DND-41 (cell line): ENCODE data around the gene SLC35A1.

Experiments
- ATAC-seq: fragments of 200-7000 bp; cut with Tn5 transposase; 3 replicates; pipeline ENCODE4 v1.9.1; 2021; ENCODE audit warnings: low read depth; ENCODE audit not compliant: insufficient read depth
- DNase-seq: peaks from one replicate; pipeline ENCODE4 v3.0.0-alpha.2; 2020
- H2AFZ ChIP-seq: 2 replicates; pipeline ENCODE4 v1.6.0; 2012; ENCODE audit warnings: low read depth, low read length
- H3K27ac ChIP-seq: 2 replicates; pipeline ENCODE4 v1.5.1; 2012; ENCODE audit warnings: low read length, inconsistent platforms
- H3K27me3 ChIP-seq: fragments of 200-600 bp; sonication (generic); 2 replicates; pipeline ENCODE4 v1.6.0; 2012; ENCODE audit warnings: low read length, mild to moderate bottlenecking, inconsistent platforms; ENCODE audit not compliant: insufficient read depth, poor library complexity
- H3K36me3 ChIP-seq: 2 replicates; pipeline ENCODE4 v1.5.1; 2012; ENCODE audit warnings: low read length, inconsistent platforms; ENCODE audit not compliant: insufficient read depth
- H3K4me1 ChIP-seq: 2 replicates; pipeline ENCODE4 v1.5.1; 2012; ENCODE audit warnings: mild to moderate bottlenecking, low read length; ENCODE audit not compliant: insufficient read depth
- H3K4me2 ChIP-seq: 2 replicates; pipeline ENCODE4 v1.6.0; 2012; ENCODE audit warnings: mild to moderate bottlenecking, moderate library complexity, low read length, inconsistent platforms; ENCODE audit not compliant: insufficient read depth
- H3K4me3 ChIP-seq, 2 experiments: fragments of 200-600 bp in 1 of 2; shearing (Covaris generic) in 1 of 2; 2 replicates each; pipeline ENCODE4 v1.5.1; 2012 to 2016; ENCODE audit warnings: inconsistent platforms in 2 of 2, low read length in 2 of 2, mild to moderate bottlenecking in 2 of 2, low read depth in 1 of 2, moderate library complexity in 1 of 2
- H3K79me2 ChIP-seq: 2 replicates; pipeline ENCODE4 v1.6.0; 2012; ENCODE audit warnings: low read length, inconsistent platforms; ENCODE audit not compliant: insufficient read depth
- H3K9ac ChIP-seq: 2 replicates; pipeline ENCODE4 v1.6.0; 2012; ENCODE audit warnings: low read depth, mild to moderate bottlenecking, inconsistent platforms, low read length, moderate library complexity
- H3K9me3 ChIP-seq: 2 replicates; pipeline ENCODE4 v1.5.1; 2012; ENCODE audit warnings: low read length, moderate library complexity, mild to moderate bottlenecking, inconsistent platforms; ENCODE audit not compliant: insufficient read depth, severe bottlenecking
- H4K20me1 ChIP-seq: 2 replicates; pipeline ENCODE4 v1.6.0; 2012; ENCODE audit warnings: low read length; ENCODE audit not compliant: insufficient read depth
- CTCF ChIP-seq: IDR thresholded peaks from 2 replicates; pipeline ENCODE4 v1.5.1; 2012; ENCODE audit warnings: borderline replicate concordance, low read length, moderate library complexity, mild to moderate bottlenecking; ENCODE audit not compliant: poor library complexity, severe bottlenecking; ENCODE audit errors: extremely low read depth
- EZH2 ChIP-seq: IDR thresholded peaks from 3 replicates; pipeline ENCODE4 v1.6.1; 2012; ENCODE audit warnings: borderline replicate concordance, low read depth, mild to moderate bottlenecking, moderate library complexity, low read length, inconsistent platforms; ENCODE audit not compliant: severe bottlenecking

SLC35A1 gene

DNA sequence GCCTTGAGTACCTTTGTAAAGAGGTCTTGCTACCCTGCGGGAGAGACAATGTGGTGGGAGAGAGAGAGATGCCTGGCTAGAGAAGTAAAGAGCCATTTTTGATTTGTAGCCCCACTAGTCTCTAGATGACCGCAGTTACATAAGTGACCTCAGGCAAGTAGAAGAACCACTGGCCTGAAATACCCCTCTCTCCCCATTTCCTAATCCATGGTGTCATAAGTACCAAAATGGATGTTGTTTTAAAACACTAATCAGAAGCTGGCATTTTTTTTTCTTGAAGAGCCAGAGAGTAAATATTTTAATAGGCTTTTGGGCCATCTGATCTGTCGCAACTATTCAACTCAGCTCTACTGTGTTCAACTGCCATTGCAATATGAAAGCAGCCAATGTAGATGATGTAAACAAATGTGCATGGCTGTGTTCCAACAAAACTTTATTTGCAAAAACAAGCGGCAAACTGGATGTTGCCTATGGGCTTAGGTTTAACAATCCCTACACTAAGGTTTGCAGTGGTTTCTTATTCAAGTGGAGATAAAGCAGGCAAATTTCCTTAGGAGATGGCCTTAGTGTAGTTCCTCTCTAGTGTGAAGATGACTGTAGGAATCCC lies 80.5 kb downstream of the SLC35A1 start:
- no peak for ATAC-seq
- no peak for DNase-seq
- H3K9me3 ChIP-seq = no peaks in the 10 kb centered on the region
- peaks cover 54% of the 10 kb centered on the region for H3K36me3 ChIP-seq
- no peaks in the 10 kb centered on the region for H4K20me1 ChIP-seq
- TF ChIP-seq CTCF (no peak), EZH2 (no peak)
- no peak overlapping the region for H3K4me2 ChIP-seq
- no peak overlapping the region for H3K4me3 ChIP-seq
- H2AFZ ChIP-seq = no peak overlapping the region
- no peak overlapping the region for H3K27ac ChIP-seq
- H3K4me1 ChIP-seq = no peaks in the 10 kb centered on the region
- no peak overlapping the region for H3K9ac ChIP-seq
- no peaks in the 10 kb centered on the region for H3K27me3 ChIP-seq
- no peaks in the 10 kb centered on the region for H3K79me2 ChIP-seq

GRCh38 chr6:87555506-87555905 lies 82.7 kb downstream of the SLC35A1 start:
- DNase-seq (no peak), ATAC-seq (no peak)
- no peaks in the 10 kb centered on the region for H3K27me3 ChIP-seq
- H3K4me3 ChIP-seq = no peak overlapping the region
- H3K4me2 ChIP-seq = no peak overlapping the region
- H3K27ac ChIP-seq = no peak overlapping the region
- no peak overlapping the region for H3K9ac ChIP-seq
- no peaks in the 10 kb centered on the region for H3K9me3 ChIP-seq
- no peaks in the 10 kb centered on the region for H3K79me2 ChIP-seq
- H2AFZ ChIP-seq = no peak overlapping the region
- peaks cover 55% of the 10 kb centered on the region; the same call in 1 of the 2 replicates for H3K36me3 ChIP-seq
- TF ChIP-seq EZH2 = no peak
- no peak for TF ChIP-seq CTCF
- H4K20me1 ChIP-seq = no peaks in the 10 kb centered on the region
- no peaks in the 10 kb centered on the region for H3K4me1 ChIP-seq

- Histone ChIP-seq H3K9me3 (no peaks in the 10 kb centered on the region), H3K36me3 (peaks cover 68% of the 10 kb centered on the region), H3K79me2 (no peaks in the 10 kb centered on the region), H3K27me3 (no peaks in the 10 kb centered on the region), H3K27ac (no peak overlapping the region), H3K4me3 (no peak overlapping the region), H4K20me1 (no peaks in the 10 kb centered on the region), H2AFZ (no peak overlapping the region), H3K9ac (no peak overlapping the region), H3K4me2 (no peak overlapping the region), H3K4me1 (no peaks in the 10 kb centered on the region)
- ATAC-seq = no peak
- no peak for DNase-seq
- TF ChIP-seq CTCF (no peak), EZH2 (no peak)
Observed at GRCh38 chr6:87558446-87558845, 85.7 kb downstream of the SLC35A1 start.
